WI38 (cell line): ENCODE measurements around the gene ATG9B.

Experiments used
- H3K4me3 ChIP-seq: 2 replicates; pipeline ENCODE4 v1.5.1; 2011; ENCODE audit warnings: low read depth, mild to moderate bottlenecking, control low read depth, low read length
- CTCF ChIP-seq: IDR thresholded peaks from 2 replicates; pipeline ENCODE4 v1.5.1; 2012; ENCODE audit warnings: low read depth, mild to moderate bottlenecking, control low read depth, low read length

Gene ATG9B

GRCh38 chr7:151039850-151040548 lies 15.7 kb upstream of the ATG9B start:
- no peak for TF ChIP-seq CTCF
- H3K4me3 ChIP-seq: no peak overlapping the region

GRCh38 chr7:151038951-151039849 lies 14.9 kb upstream of the ATG9B start:
- no peak overlapping the region for H3K4me3 ChIP-seq
- TF ChIP-seq CTCF: no peak

- no peak for TF ChIP-seq CTCF
- H3K4me3 ChIP-seq: no peak overlapping the region
Observed at GRCh38 chr7:151035902-151036301, 11.6 kb upstream of the ATG9B start.

- H3K4me3 ChIP-seq: no peak overlapping the region
- no peak for TF ChIP-seq CTCF
Observed at GRCh38 chr7:151035026-151035717, 10.9 kb upstream of the ATG9B start.

- TF ChIP-seq CTCF: no peak
- H3K4me3 ChIP-seq: no peak overlapping the region
Observed at GRCh38 chr7:151034312-151035025, 10.2 kb upstream of the ATG9B start.

GRCh38 chr7:151033864-151034249 lies 9.6 kb upstream of the ATG9B start:
- TF ChIP-seq CTCF: no peak
- no peak overlapping the region for H3K4me3 ChIP-seq
